NK-92 (cell line): ENCODE data around the gene SCAMP1.
"Not testable (repeated sequence)": the region's sequence is repeated elsewhere in the genome, so short reads cannot be mapped to it uniquely, and the experiment has no call there.

Source experiments
- DNase-seq: peaks from one replicate; lab custom pipeline; 2025; ENCODE audit not compliant: unreplicated experiment; lab: John Stamatoyannopoulos, UW

SCAMP1 gene

DNA sequence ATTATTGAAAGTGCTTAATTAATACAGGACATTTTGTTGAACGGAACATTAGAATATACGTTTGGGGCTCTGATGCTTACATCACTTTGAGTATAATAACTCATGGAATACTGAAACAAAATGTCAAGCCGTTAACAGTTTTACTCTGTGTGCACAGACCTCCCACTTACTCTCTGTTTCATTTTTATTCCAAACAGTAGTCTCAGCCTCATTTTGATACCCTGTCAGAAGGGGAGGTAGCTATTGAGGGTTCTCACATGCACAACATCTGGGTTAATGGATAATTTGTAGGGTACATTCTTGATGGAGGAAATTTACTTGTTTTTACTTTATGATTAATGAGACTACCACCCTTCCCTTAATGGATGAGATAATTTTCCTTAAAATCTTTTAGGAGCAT is 59.0 kb downstream of the SCAMP1 start:
- DNase-seq = no peak

DNA sequence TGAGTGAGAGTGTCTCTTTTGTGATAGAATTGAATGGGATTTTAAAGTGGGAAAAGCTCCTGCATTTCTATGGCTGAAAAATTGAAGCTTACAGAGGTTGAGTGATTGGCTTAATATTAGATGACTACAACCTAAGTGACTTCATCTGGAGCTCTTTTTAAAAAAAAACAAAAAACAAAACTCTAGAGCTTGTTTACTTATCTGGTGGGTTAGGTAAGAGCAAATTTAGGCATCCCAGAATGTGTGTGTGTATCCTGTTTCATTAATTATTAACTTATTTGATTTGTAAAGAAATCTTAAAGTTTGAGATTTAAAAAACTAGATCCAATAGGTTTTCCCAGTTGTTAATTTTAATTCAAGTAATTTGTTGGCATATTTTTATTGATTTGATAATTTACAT is 60.1 kb downstream of the SCAMP1 start:
- no peak for DNase-seq

DNA sequence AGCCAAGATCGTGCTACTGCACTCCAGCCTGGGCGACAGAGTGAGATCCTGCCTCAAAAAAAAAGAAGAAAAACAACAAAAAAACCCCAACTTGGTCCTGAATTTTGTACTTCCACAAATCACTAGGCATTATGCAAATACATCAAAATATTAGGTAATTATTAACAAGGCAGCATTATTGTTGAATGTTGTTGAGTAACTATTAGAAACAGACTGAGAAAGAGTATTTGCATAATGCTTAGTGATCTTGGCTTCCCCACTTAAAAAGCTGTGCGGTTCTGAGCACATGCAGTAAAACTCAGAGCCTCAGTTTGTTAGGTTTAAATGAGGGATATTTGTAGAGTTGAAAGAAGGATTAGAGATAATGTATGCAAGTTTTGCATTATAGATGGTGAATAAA is 64.2 kb downstream of the SCAMP1 start:
- DNase-seq = no peak

DNA sequence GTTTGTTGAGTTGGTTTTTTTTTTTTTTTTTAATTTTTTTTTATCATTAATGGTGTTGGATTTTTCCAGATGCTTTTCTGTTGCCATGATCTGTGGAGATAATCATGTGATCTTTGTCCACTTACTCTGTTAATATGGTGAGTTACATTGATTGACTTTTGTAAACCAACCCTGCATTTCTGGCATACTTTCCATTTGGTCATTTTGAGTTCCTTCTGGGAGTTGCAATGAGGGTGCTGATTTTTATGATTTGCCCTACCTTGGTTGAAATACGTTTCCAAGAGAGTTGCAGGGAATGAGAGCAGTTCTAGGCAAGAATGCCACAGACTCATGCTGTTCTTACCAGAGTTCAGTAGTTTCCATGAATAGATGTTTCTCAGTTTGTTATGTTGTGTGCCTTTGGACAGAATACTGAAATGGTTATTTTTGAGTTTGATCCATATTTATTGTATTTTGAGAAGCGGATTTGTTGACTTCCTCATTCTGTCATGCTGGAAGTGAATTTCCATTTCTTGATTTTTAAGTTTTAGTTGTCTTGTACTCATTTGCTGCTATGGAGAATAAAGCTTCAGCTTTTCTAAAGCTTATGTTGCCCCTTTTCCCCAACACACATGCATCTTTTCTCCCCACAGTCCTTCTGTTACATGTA is 69.0 kb downstream of the SCAMP1 start:
- DNase-seq = no peak

DNA sequence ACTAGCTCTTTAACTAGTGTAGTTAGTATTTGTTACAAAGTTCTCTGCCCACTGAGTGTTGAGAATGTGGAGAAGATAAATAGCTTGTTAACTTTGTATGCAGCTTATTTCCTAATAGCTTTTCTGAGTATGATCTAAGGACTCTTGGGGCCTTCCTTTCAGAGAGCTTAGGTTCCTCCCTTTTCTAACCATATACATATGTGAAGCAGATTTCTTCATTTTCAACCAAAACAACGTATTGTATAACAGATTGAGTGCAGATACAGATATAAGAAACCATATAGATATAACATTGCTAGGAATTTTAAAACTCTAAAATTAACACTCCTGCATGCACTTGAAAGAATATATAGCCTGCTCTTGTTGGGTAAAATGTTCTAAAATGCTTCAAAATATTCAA is 70.4 kb downstream of the SCAMP1 start:
- no peak for DNase-seq

DNA sequence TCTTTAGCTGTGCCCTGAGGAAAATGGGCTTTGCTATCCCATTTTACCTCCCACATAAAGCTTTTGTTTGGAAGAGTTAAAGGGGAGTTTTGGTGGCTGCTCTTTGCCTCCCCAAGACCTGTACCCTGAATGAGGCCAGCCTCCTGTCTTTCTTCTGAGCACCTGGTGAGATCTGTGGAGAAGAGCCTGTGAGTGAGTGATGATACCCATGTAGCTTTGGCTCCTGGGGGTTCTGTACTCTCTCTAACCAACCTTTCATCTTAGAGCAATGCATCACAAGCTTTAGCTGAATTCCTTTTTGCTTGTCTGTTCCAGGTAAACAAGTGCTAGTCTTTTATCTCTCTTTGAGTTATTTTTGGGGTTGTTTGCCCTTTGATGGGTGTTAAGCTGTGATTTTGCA is 73.6 kb downstream of the SCAMP1 start:
- DNase-seq = no peak

DNA sequence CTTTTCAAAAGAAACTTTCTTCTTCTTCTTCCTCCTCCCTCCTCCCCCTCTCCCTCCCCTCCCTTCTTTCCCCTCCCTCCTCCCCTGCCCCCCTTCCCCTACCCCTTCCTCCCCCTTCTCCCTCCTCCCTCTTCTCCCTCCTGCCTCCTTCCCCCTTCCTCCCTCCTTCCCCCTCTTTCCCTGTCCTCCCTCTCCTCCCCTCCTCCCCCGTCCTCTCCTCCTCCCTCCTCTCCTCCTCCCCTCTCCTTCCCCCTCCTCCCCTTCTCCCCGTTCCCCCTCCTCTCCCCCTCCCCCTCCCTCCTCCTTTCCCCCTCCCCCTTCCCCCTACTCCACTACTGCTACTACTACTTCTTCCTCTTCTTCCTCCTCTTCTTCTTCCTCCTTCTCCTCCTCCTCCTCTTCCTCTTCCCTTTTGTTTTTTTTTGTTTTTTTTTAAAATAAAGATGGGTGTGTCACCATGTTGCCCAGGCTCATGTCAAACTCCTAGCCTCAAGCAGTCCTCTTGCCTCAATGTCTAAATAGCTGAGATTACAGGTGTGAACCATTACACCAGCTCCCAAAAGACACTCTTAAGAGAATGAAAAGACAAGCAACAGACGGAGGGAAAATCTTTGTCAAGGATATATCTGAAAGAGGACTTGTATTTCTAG is 87.5 kb downstream of the SCAMP1 start:
- no peak for DNase-seq

DNA sequence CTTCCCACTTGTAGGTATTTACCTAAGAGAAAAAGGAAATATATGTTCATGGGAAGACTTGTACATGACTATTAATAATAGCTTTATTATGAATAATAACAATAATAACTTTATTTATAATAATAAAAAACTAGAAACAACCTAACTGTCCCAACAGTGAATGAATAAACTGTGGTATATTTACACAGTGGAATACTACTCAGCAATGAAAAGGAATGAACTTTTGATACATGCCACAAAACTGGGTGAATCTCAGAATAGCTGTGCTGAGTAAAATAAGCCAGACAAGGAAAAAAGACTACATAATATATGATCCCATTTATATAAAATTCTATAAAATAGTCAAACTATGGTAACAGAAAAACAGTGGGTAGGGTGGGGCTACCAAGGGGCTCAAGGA is 88.7 kb downstream of the SCAMP1 start:
- DNase-seq = no peak

DNA sequence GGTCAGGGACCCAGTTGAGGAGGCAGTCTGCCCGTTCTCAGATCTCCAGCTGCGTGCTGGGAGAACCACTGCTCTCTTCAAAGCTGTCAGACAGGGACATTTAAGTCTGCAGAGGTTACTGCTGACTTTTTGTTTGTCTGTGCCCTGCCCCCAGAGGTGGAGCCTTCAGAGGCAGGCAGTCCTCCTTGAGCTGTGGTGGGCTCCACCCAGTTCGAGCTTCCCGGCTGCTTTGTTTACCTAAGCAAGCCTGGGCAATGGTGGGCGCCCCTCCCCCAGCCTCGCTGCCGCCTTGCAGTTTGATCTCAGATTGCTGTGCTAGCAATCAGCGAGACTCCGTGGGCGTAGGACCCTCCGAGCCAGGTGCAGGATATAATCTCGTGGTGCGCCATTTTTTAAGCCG is 97.1 kb downstream of the SCAMP1 start:
- not testable (repeated sequence) for DNase-seq

DNA sequence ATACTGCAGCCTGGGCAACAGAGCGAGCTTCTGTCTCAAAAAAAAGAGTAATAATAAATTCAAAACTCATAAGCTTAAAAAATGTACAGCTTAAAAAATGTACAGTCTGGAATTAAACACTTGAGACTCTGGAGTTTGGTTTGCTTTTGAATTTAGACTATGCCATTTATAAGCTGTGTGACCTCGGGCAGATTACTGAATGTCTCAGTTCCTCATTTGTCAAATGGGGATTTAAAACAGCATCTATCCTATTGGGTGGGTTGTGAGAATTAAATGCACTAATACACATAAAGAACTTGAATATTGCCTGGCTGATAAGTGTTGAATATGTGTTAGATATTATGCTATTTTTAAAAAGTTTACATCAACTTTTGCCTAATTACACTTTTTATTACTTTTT is 98.4 kb downstream of the SCAMP1 start:
- no peak for DNase-seq

DNA sequence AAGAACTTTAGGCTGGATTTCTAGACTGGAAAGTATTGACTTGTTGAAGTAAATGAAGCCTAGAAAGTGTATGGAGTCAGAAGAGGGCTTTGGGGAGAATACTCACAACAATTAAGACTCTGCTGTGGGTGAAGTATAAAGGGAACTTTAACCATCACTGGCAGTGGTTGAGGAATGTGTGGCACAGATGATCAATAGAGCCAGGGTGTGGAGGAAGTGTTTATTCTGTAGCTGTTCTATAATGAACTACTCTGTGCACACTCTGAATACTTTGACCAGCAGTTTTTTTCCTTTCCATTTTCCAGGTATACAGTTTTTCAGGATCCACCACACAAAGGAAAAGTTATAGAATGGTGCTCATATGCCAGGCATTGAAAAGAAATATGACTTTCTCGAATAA is 106.7 kb downstream of the SCAMP1 start:
- no peak for DNase-seq

DNA sequence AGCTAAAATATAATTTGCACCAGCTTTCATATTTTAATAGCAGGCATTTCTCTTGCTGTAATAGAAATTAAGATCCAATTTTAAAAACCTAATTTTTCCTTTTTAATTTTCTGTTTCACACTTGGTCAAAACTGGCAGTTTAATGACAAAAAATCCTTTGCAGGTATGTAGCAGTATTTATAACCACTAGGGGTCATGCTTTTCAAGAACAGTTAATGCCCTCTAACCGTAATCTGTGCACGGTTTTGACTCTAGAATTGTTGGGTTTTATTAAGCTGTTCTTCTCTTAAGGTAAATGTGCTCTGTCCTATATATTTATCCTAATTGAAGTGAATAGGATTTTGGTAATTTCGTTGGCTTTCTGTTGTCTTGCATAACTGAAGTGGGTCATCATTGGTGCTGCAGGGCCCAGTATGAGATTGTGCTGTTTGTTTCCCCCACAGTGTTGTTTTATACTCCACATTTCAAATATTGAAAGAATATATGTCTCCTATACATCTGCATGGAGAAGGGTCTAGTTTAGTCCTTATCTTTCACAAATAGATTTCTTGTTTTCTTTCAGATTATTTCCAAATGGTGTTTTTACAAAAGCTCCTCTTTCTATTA is 107.4 kb downstream of the SCAMP1 start:
- no peak for DNase-seq

DNA sequence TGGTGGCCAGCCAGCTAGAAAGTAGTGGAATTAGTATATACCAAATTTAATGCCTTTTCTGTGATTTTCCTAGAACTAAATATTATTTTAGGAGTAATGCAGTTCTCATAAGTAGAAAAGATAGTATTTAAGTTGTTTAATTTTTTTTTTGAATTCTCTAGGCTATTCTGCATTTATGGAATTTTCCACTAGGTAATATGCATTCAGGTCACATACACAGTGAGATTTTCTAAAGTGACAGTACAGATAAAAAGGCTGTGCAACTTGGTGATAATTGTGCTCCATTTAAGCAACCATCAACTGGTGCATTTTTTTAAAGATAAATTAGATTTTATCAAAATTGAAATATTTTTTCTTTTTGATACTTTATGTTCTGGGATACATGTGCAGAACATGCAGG is 111.5 kb downstream of the SCAMP1 start:
- no peak for DNase-seq

DNA sequence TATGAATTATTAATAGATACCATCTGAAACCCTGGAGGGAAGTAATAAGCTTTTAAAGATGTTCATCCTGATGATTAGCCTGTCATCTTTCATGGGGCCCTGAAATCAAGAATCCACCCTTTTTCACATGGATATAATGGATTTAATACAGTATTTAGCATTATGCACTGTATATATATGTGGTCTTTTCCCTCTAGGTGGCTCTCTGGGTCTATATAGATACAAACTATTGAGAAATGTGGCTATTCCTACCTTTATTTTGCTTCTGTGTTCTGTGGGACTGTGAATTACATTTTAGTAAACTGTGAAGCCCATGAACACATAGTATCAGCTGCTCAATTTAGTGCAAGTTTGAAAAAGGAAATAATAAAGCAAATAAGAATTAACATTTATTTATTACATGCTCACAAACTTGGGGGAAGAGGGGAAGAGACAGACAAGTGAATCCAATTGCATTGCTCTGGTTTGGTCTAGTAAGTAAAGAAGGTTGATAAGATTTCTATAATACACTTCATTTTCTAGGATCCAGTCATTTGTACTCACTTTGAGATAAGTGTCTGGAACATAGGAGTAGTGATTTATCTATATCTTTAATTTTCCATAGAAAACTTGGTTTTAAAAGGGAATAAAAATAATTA is 112.2 kb downstream of the SCAMP1 start:
- no peak for DNase-seq

DNA sequence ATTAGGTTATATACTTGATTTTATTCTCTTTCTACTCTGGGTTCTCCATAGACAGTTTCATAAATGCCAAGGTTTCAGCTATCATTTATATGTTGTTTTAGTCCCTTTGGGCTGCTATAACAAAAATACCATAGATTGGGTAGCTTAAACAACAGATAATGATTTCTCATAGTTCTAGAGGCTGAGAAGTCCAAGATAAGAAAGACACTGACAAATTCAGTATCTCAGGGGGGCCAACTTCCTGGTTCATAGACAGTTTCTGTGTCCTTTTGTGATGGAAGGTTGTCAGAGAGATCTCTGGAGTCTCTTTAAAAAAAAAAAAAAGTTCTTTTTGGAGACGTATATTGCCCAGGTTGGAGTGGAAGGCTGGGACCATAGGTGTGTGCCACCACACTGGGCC is 113.3 kb downstream of the SCAMP1 start:
- DNase-seq = no peak

DNA sequence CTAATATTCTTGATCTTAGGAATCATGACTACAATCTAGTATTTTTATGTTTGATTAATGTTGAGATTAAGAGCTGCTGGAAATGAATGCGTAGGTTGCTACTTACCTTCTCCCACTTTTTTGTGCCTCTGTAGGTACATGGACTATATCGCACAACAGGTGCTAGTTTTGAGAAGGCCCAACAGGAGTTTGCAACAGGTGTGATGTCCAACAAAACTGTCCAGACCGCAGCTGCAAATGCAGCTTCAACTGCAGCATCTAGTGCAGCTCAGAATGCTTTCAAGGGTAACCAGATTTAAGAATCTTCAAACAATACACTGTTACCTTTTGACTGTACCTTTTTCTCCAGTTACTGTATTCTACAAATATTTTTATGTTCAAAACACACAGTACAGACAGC is 115.0 kb downstream of the SCAMP1 start:
- DNase-seq = no peak

DNA sequence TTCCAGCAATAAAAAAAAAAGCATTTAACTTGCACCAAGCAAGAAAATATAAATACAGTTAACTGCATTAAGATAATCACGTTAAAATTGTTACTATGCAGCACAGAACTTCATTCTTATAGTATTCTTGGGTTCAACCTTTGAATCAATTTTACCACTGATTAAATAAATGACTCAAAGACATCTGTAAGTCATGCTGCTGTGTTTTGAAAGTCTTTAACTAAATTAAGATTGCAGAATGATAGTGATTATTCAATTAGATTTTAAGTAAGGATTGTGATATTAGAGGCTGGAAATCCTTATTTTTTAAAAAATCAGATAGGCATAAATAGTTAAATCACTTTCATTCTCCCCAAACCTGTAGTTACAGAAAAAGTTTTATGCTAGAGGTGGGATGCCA is 116.4 kb downstream of the SCAMP1 start:
- DNase-seq = no peak

DNA sequence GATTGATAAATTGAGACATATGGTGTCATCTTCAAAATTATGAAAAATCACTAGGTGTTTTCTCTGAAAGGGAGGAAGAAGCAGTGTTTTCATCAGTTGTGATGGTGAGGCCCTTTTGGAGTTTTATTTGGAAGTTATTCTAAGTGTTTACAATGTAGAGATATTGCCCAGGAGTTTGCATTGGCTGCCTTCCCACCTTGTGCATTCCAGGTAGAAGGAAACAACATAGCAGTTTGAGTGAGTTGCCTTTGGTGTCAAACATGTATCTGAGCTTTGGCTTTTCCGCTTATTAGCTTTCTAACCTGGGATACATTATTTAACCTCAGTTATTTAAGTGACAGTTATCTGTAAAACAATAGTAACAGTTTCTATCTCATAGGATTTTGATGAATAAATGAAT is 122.5 kb downstream of the SCAMP1 start:
- DNase-seq = no peak

DNA sequence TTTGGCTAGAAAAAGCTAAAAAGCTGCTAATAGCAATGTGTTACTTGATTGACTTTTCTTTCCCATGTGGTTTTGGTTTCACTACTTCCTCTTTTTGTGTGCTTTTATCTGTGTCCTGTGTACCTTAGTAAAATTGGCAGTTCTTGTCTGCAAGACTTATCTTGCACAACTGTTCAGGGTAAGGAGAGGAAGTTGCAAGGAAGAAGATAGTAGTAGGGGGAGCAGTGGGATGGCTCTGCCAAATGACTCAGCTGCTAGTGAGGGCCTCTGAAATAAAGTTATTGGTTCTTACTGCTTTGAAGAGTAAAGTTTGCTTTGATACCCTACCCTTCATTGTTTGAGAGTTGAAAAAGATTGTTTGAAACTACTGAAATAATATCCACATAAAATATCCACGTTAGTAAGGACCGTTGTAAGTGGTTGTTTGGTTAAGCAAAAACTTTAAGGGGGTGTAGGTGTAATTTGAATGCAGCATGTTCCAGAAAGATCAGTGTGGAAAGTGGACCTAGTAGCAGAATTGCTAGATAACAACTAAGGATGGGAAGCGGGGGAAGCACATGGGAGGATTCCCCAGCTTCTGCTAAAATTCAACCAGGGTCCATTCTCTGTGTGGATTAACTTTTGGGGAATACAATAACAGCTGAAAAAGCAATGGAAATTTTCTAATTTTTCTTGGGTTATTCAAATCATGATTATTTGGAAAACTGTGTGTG is 123.5 kb downstream of the SCAMP1 start:
- DNase-seq = no peak

DNA sequence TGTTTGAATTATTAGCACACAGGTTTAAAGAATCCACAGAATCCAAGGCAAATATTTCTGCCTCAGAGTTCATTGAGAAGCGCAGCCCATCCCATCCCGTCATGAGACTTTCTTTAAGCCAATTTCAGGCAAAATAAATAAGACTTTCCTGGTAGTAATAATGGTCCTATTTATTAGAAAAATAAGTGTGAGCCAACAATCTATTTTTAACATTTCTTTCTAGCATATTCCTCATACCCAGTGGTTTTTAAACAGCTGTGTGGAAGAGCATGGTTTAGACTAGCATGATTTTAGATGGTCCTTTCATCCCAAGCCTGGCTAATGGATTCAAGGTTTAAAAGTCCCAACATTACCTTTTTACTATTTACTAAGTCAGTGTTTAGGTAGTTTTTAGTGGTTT is 125.8 kb downstream of the SCAMP1 start:
- no peak for DNase-seq

DNA sequence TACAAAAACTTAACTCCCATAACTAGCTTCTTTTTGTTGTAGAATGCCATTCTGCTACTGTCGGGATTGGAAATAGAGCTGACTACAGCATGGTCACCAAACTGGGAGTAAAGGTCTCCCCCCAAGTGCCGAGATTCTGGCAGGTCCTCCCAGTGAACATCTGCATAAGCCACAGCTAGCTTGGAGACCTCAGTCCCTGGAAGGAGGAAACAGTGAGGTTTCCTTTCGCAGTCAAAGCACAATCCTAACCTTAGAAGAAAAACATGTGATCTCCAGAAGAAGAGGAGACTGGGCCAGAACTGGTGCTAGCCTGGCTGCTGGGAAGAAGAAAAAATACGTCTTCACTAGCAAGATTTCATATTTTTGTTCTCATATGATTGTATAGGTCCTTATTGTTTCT is 127.4 kb downstream of the SCAMP1 start:
- DNase-seq = no peak
